NK-92 (cell line): ENCODE data around the gene MAPK8IP3.

Experiments
- DNase-seq: peaks from one replicate; lab custom pipeline; 2025; ENCODE audit not compliant: unreplicated experiment; lab: John Stamatoyannopoulos, UW

Gene MAPK8IP3

DNA sequence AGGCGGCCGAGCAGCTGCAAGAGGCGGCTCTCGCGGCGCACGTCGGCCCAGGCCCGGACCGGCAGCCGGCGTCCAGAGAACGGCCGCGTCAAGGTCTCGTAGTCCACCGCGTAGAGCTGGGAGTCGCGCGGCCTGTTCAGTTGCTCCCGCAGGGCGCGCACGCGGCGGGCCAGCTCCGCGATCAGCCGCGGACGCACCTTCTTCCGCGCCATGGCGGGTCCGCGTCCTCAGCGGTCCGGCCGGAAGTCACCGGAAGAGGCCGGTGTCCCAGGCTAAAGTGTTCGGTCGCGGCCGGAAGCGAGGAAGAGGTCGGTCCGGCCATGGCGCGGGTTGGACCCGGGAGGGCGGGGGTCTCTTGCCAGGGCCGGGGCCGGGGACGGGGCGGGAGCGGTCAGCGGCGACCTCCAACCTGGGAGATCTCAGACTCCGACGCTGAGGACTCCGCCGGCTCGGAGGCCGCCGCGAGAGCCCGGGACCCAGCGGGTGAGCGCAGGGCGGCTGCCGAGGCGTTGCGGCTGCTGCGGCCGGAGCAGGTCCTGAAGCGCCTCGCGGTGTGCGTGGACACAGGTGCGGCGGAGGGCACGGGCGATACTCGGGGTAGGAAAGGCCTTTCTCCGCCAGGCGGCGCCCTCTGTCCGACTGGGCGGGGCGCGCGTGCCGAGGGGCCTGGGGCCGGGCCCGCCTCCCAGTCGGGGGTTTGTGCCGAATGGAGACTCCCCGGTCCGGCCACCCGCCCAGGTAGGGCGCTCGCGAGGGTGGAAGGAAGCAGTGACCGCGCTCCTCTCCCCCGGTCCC lies 67.1 kb downstream of the MAPK8IP3 start, which contains the start of gene MRPS34:
TSS of gene MRPS34 (minus strand) at position 227 of the 795 bp plus-strand sequence. CDS start at position 212, 15 bp downstream.
- no peak for DNase-seq

DNA sequence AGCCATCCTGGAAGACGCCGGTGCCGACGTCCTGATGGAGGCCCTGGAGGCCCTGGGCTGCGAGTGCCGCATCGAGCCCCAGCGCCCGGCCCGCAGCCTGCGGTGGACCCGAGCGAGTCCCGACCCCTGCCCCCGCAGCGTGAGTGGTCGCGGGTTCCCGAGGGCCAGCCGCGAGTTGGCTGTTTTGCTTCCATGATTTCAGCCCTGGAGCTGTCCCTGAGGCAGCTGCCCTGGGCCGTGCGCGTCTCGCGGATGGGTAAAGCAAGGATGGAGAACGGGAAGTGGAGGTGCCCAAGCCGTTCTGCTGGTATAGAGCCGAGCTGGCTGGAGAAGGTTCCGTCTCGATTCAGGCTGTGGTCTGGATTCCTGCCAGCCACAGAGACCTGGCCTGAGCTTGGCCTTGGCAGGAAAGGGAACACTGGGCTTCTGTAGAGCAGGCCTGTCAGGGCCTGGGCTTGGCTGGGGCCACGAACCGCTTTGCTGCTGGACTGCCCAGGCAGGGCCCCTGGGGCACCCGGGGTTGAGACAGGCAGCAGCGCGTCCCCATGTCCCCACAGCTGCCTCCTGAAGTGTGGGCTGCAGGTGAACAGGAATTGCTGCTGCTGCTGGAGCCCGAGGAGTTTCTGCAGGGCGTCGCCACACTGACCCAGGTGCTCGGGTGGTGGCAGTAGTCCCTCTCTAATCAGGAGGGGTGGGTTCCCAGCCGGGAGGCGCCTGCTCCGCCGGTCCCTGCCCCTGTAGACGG lies 67.9 kb downstream of the MAPK8IP3 start:
- DNase-seq, result no peak

DNA sequence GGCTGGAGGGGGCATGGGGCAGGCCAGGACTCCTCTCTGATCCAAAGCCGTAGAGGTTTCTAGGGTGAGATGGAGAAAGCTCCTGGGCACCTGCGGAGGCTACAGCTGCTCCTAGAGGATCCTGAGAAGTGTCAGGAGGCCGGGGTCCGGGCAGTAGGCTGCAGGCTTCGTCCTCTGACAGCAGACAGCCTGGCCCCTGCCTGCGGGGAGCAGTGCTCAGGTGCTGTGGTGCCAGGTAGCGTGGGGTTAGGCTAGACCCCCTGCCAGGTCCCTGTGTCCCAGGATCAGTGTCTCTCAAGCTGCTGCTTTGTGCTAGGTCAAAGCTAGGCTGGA lies 68.4 kb downstream of the MAPK8IP3 start:
- DNase-seq, result no peak

DNA sequence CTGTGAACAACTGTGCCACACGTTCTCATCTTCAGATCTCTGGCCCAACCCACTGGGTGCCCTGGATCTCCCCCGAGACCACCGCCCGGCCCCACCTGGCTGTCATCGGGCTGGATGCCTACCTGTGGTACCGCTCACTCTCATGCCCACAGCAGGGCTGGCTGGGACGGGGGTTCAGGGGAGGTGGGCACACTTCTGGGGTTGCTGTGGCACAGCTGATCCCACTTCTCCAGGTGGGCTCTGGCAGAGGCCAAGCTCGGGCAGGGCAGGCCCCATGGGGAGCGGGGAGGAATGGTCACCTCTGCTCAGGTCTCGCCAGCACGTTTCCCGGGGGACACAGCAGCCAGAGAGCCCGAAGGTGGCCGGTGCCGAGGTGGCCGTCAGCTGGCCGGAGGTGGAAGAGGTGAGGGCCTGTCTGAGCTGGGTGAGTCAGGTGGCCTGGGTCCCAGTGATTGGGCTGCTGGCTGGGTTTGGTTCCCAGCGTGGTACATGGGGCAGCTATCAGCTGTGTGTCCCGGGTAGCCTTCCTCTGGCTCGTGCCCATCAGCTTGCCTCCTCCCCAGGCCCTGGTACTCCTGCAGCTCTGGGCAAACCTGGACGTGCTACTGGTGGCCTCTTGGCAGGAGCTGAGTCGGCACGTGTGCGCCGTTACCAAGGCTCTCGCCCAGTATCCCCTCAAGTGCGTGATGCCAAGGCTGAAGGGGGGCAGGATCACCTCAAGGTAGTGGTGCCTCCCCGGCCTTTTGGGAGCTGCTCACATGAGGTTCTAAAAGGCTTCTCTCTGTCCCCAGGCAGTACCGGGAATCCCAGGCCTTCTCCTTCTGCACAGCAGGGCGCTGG lies 69.2 kb downstream of the MAPK8IP3 start:
- no peak for DNase-seq

DNA sequence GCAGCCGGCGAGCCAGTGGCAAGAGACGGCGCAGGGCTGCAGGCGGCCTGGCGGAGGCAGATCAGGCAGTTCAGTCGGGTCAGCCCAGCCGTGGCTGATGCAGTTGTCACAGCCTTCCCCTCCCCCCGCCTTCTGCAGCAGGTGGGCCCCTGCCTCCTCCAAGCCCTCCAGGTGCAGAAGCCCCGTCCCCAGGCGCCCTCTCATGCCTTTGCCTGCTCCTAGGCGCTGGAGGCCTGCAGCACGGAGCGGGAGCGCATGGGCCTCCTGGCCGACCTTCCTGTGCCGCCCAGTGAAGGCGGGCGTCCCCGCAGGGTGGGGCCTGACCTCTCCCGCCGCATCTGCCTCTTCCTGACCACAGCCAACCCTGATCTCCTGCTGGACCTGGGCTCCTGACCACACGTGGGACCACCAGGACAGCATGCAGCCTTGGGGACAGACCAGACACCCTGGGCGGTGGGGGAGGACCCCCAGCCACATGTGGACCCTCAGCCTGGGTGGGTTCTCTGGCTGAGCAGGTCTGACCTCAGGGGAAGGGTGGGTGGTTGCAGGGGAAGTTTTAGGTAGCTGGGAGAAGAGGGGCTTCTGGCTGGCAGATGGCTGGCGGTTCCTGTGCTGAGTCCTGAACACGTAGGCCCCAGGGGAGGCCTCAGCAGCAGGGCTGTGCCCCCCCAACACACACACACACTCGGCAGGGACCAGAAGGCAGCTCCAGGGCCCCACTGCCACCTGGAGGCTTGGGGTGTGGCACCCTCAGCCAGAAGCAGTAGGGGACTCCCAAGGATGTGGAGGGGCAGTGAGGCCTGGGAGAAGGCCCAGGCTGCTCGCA lies 70.1 kb downstream of the MAPK8IP3 start:
- no peak for DNase-seq

DNA sequence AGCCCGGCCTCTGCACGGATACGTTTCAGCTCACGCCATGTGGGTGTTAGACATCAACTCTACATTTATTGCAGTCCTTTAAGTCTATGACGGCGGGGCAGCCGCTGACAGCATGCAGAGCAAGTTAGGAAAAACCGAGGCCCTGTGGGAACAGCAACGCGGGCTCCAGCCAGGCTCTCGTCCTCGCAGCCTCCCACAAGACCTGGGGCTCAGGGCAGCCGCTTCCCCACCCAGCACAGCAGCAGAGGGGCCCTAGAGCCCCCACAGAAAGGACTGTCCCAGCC lies 70.6 kb downstream of the MAPK8IP3 start:
- DNase-seq, result no peak

DNA sequence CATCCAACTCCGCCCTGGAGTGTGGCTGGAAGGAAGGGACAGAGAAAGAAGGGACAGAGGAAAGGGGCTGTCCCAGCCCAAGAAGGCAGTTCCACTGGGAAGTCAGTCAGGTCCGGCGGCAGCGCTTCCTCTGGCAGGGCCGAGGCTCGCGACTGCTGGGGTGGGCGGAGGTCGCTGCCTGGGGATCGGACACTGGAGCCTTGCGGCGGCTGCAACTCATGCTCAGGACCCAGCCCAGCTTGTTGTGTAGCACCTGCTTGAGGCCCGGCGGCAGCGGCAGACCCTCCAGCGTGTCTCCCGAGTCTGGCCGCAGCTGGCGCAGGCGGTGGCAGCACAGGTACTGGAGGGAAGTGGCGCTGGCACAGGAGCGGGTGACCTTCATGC lies 71.0 kb downstream of the MAPK8IP3 start:
- no peak for DNase-seq

DNA sequence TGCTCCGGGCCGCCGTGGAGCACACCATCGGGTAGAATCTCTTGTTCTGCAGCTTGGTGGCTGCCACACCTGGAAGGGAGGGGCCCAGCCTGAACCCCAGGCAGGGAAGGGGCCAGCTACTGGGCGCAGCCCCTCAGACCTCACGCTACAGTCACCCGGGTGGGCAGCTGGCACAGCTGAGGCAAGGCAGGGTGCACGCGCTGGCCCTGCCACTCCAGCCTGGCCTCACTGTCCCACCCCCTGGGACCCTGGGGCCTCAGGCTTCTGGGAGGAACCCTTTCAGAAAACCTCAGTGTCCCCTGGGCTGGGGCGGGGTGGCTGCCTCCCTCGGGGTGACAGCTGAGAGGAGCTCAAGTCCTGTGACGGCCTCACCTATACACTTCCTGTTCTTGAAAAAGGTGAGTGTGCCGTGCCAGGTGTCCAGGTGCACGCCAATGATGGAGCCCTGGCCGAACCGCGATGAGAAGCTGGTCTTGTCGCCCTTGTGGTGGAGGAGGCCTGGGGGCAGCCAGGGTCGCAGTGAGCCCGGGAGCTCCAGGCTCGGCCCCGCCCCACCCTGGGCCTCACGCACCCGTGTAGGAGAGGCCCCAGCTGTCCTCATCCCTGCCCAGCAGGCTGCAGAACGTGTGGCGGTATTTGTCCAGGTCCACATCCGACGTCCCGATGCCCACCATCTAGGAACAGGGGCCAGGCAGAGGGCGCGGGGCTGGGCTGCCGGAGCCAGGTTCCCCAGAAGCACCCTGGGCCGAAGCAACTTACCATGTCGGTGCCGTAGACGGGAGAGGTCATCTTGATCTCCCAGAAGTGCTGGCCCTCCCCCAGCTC lies 71.6 kb downstream of the MAPK8IP3 start:
- no peak for DNase-seq

DNA sequence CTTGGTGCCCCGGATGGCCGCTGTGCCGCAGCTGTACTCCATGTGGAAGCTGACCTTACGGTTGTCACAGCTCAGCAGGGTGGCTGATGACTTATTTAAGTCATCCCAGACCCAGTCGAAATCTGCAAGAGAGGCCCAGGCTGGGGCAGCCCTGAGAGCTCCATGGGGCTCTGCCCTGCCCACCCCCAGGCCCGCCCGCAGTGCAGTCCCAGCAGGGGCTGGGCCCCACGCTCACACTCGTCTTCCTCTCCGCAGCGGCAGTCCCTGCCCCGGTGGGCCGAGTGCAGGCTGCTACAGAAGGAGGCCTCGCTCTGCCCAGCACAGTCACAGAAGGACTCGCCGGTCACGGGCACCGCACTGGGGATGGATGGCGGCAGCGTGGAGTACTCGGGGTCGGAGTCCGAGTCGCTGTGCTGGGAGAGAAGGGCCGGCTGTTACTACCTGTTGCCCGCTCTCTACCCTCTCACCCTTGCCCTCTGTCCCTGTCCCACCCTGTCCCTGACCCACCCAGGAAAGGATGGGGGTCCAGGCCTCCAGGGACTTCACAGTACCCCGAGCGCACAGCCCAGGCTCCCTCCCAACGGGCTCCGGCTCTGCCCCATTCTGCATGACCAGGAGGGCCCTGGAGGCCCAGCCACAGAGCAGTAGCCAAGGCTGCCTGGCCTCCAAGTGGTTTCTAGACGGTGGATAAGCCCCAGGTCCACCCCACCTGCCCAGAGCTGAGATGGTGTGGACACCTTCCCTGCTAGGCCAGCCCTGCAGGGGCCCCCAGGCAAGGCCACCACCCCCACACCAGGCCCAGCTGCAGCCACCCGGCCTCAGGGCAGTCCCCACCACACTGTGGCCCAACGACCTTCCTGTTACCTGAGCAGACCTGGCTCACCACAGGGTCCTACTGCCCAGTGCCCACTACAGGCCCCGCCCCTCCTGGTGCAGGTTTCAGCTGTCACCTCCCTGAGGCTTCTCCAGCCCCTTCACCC lies 72.5 kb downstream of the MAPK8IP3 start:
- DNase-seq, result no peak

DNA sequence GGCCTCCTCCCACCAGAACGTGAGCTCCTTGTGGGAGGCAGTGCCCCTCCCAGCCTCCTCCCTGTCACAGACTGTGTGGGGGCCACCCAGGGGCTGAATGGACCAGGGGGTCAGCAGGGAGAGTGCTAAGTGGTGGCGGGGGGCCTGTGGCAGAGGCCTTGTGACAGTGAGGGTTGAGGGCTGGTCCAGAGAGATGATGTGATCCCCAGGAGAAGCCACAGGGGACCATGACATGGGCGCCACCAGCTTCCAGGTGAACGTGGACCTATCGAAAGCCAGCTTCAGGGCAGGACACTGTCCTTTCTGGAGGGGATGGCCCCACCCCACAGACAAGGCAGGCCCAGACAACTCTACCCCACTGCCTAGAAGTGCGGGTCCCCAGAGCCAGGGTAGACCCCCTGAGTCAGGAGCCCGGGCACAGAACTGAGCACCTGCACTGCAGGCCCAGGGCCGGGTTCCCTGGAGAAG lies 73.3 kb downstream of the MAPK8IP3 start:
- no peak for DNase-seq

DNA sequence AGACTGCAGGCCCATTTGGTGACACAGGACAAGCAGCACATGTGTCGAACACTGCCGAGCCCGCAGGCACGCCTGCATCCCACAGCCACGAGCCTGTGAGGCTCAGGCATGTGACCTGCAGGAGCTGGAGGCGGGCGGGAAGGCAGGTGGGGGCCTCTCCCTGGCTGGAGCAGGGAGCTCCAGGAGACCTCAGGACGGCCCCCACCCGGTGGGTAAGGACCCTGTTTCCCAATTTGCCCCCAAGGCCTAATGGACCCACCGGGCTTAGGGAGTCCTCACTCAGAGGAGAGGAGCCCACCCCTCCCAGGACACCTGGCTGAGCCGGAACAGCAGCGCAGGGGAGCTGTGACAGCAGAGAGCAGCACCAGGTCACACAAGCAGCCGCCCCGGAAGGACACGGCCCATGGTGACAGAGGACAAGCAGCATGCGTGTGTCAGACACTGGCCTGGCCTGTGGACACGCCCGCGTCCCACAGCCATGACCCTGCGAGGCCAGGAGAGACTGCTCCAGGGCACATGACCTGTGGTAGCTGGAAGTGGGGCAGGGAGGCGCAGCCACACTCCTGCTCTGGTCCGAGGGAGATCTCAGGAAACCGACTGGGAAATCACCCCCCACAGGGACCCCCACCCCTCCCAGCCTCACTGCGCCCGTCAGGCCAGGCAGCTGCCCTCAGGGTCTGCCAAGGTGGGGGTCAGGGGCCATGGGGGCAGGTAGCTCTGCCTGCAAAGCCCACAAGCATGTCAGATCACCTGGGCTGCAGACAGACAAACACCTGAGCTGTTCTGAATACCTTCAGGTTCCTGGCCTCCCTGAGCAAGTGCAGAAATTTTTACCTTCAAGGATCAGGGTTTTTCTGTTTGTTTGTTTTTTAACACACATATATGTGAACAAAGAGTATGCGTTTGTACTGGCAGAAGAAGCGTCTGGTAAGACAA lies 74.0 kb downstream of the MAPK8IP3 start:
- DNase-seq, result no peak

DNA sequence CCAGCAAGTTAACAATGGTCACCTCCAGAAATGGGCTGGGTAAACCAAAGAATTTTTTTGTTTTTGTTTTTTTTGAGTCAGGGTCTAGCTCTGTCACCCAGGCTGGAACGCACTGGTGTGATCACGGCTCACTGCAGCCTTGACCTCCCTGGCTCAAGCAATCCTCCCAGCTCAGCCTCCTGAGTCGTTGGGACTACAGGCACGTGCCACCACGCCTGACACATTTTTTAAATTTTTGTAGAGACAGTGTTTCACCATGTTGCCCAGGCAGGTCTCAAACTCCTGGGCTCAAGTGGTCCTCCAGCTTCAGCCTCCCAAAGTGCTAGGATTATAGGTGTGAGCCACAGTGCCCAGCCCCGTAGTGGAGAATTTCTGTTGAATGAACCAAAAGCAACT lies 74.7 kb downstream of the MAPK8IP3 start:
- no peak for DNase-seq

DNA sequence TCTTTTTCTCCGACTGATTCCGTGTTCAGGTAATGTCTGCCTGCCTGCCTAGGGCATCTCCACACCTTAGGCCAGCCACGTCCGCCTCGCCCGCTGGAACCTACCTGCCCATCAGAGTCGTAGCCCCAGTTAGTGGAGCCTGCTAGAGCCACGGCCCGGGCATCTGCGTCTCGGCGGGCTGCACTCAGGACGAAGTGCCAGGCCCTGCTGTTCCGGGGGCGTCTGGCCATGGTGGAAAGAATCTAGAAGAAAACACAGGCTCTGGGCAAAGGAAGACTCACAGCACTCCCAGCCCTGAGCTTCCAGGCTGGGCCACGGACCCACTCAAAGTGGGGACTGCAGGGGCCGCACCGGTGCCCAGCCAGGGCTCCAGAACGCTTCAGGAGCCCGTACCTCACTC lies 75.3 kb downstream of the MAPK8IP3 start:
- no peak for DNase-seq

DNA sequence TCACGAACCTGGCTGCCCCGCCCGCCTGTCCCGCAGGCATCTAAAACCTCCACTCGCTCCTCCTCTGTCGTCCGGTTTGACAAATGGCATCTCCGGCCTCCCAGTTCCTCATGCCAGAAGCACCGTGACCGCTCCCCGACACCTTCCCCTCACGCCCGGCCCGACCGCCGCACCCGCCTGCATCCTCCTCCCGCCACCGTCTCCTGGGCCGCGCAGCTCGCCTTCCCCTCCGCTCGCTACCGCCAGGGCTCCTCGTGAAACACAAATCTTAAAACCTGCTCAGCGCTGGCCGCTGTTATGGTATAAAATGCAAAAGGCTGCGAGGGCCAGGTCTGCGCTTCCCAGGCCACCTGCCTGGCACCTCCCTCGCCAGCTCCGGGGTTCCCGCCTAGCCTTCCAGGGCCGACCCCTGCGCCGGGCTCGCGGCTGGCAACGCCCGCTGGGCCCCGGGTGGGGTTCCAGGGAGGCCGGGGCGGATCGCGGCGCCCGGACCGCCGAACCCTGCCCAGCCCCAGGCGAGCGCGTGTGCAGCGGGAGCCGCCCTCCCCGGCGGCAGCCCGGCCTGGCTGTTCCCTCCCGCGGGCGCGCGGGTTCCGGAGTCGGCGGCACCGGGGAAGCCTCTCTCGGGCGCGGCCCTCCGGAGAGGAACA lies 75.9 kb downstream of the MAPK8IP3 start:
- DNase-seq, result no peak

DNA sequence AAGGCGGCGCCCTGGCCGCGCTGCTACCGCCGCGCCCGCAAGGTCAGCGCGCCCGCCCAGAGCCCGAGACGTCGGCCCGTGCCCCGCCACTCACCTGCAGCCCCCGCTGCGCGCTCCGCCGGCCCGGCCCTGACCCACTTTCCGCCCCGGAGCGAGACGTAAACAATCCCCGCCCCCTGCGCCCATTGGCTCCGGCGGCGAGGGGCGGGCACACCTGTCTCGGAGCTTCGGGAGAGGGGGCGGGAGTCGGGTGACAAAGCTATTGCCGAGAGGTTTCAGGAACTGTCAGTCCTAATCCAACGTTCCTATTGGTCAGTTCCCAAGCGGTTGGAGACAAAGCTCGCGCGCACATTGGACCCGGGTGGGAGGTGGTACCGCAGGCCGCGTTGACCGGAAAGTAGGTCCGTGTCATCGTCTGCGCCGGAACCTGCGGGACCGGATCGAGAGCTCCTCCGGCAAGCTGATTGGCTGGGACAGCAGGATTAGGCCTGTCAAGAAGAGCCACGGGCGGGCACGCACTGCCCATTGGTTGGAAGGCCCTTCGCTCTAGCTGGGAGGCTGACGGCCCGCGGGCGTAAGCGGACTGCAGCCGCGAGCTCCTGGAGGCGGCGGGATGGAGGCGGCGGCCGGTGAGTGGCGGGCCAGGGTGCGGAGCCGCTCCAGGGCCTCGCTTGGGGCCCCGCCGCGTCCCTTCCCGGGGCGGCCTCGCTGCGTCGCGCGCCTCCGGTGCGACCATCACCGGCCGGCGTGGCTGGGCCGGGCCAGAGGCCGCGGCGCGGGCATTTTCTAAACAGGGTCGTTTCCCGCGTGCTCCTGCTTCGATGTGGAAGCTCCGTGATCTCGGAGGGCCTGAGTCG lies 76.6 kb downstream of the MAPK8IP3 start, which contains the start of the genes NUBP2 and SPSB3:
TSS of gene NUBP2 (plus strand) at position 553 of the 857 bp plus-strand sequence. CDS start at position 614, 61 bp downstream.
TSS of gene SPSB3 (minus strand) at position 164 of the 857 bp plus-strand sequence. CDS start 1,088 bp downstream, outside the sequence.
- peak; percentile 85 for DNase-seq
